Activated T-cell treated with anti-CD3 and anti-CD28 coated beads for 1 hour (primary cell): ENCODE results near the gene PDE7B.
A peak's percentile ranks its signal among the peaks of the same experiment; 100 is the strongest.
"Not testable (repeated sequence)": the region's sequence is repeated elsewhere in the genome, so short reads cannot be mapped to it uniquely, and the experiment has no call there.

Source experiments
- DNase-seq: peaks from one replicate; pipeline ENCODE4 v3.0.0-alpha.2; 2020; ENCODE audit warnings: low read depth

Gene PDE7B

GRCh38 chr6:135850882-135851281 is 619 bp upstream of the PDE7B start:
- no peak for DNase-seq

GRCh38 chr6:135852746-135853145 is 1.2 kb downstream of the PDE7B start:
- no peak for DNase-seq

- no peak for DNase-seq
Observed at GRCh38 chr6:135853227-135853626, 1.7 kb downstream of the PDE7B start.

GRCh38 chr6:135853986-135854385 is 2.5 kb downstream of the PDE7B start:
- no peak for DNase-seq

- no peak for DNase-seq
Observed at GRCh38 chr6:135854799-135855198, 3.3 kb downstream of the PDE7B start.

- DNase-seq: no peak
Observed at GRCh38 chr6:135858931-135859330, 7.4 kb downstream of the PDE7B start.

GRCh38 chr6:135860361-135860760 is 8.9 kb downstream of the PDE7B start:
- no peak for DNase-seq

GRCh38 chr6:135861189-135861588 is 9.7 kb downstream of the PDE7B start:
- DNase-seq: no peak

- not testable (repeated sequence) for DNase-seq
Observed at GRCh38 chr6:135864929-135865328, 13.4 kb downstream of the PDE7B start.

- no peak for DNase-seq
Observed at GRCh38 chr6:135866445-135867123, 15.1 kb downstream of the PDE7B start.

GRCh38 chr6:135867332-135867731 is 15.8 kb downstream of the PDE7B start:
- no peak for DNase-seq

- DNase-seq: no peak
Observed at GRCh38 chr6:135869857-135870256, 18.4 kb downstream of the PDE7B start.

GRCh38 chr6:135870722-135871121 is 19.2 kb downstream of the PDE7B start:
- DNase-seq: no peak

GRCh38 chr6:135871296-135871695 is 19.8 kb downstream of the PDE7B start:
- DNase-seq: no peak

- DNase-seq: no peak
Observed at GRCh38 chr6:135871878-135872277, 20.4 kb downstream of the PDE7B start.

- no peak for DNase-seq
Observed at GRCh38 chr6:135875446-135875845, 23.9 kb downstream of the PDE7B start.

- no peak for DNase-seq
Observed at GRCh38 chr6:135876058-135876457, 24.6 kb downstream of the PDE7B start.

- no peak for DNase-seq
Observed at GRCh38 chr6:135877666-135878065, 26.2 kb downstream of the PDE7B start.

GRCh38 chr6:135880066-135880972 is 28.8 kb downstream of the PDE7B start:
- DNase-seq: peak; percentile 19

- DNase-seq: no peak
Observed at GRCh38 chr6:135883045-135883444, 31.5 kb downstream of the PDE7B start.

- DNase-seq: no peak
Observed at GRCh38 chr6:135883536-135883935, 32.0 kb downstream of the PDE7B start.

GRCh38 chr6:135884136-135884535 is 32.6 kb downstream of the PDE7B start:
- DNase-seq: no peak

- no peak for DNase-seq
Observed at GRCh38 chr6:135887069-135887468, 35.6 kb downstream of the PDE7B start.
